LNCaP clone FGC (cell line): ENCODE measurements around the gene RILP.

Source experiments
- DNase-seq: peaks from one replicate; pipeline ENCODE4 v3.0.0-alpha.2; 2011; ENCODE audit warnings: low read depth
- H3K4me3 ChIP-seq: 2 replicates; pipeline ENCODE4 v1.5.1; 2011; ENCODE audit warnings: mild to moderate bottlenecking, low read depth, low read length, control low read depth
- TF ChIP-seq, protein P1 (sequence below): IDR thresholded peaks from 2 replicates; pipeline ENCODE4 v1.5.1; 2012; ENCODE audit warnings: mild to moderate bottlenecking; ENCODE audit not compliant: control insufficient read depth, insufficient read depth; ENCODE audit errors: extremely low read depth

The RILP gene

DNA sequence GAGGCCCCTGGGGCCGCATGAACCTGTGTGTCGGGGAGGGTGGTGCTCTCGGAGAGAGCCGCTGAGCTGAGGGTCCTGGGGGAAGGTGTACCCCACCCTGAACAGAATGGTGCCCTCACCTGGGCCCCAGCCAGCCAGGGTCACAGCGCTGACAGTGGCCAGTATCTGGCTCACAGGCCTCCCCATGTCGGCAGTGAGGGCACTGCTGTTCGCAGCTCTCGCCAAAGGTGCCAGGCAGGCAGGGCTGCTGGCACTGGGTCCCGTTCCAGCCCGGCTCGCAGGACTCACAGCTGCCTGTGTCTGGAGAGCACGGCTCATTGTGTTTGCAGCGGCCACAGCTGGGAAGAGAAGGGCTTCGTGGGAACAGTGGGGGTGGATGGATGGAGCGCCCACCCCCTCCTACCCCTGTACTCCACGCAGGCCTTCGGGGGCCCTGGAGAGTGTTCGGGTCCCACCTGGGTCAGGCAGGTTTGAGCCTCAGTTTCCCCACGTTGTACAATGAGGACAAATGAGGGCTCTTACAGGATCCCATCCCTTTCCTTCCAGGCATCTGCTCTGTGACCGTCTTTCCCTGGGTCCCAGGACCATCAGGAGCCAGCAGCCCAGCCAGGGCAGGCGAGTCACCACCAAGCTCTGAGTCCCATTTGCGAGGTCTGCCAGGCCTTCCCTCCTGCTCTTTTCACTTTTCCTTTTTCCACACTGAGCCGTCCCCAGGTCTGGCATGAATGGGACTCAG, 9.2 kb downstream of the RILP start:
- DNase-seq, result no peak
- TF ChIP-seq, protein P1, sequence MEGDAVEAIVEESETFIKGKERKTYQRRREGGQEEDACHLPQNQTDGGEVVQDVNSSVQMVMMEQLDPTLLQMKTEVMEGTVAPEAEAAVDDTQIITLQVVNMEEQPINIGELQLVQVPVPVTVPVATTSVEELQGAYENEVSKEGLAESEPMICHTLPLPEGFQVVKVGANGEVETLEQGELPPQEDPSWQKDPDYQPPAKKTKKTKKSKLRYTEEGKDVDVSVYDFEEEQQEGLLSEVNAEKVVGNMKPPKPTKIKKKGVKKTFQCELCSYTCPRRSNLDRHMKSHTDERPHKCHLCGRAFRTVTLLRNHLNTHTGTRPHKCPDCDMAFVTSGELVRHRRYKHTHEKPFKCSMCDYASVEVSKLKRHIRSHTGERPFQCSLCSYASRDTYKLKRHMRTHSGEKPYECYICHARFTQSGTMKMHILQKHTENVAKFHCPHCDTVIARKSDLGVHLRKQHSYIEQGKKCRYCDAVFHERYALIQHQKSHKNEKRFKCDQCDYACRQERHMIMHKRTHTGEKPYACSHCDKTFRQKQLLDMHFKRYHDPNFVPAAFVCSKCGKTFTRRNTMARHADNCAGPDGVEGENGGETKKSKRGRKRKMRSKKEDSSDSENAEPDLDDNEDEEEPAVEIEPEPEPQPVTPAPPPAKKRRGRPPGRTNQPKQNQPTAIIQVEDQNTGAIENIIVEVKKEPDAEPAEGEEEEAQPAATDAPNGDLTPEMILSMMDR, result no peak
- H3K4me3 ChIP-seq, result no peak overlapping the region

DNA sequence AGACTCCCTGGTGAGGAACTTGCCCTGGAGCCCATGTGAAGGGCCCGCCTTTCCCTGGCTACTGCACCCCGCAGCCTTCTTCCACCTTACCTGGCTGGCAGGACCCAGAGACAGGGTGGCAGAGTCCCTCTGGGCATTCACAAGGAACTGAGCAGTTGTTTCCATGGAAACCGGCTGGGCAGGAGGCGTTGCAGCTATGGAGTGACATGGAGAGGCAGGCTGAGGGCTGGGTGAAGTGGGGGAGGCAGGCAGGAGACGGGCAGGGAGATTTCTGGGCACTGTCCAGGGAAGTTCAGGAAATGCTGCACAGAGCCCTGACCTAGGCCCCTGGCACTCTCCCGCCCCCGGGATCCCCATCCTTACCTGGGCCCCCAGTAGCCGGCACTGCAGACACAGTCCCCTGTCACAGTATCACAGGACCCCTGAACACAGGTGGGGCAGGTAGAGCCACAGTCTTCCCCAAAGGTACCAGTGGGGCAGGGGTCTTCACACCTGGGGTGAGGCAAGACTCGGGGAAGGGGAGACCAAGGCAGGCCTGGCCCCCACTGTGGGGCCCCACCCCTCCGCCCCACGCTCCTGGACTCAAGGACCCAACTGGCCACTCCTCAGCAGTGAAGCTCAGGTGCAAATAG, 10.0 kb downstream of the RILP start:
- TF ChIP-seq, protein P1, result no peak
- H3K4me3 ChIP-seq, result no peak overlapping the region
- no peak for DNase-seq

DNA sequence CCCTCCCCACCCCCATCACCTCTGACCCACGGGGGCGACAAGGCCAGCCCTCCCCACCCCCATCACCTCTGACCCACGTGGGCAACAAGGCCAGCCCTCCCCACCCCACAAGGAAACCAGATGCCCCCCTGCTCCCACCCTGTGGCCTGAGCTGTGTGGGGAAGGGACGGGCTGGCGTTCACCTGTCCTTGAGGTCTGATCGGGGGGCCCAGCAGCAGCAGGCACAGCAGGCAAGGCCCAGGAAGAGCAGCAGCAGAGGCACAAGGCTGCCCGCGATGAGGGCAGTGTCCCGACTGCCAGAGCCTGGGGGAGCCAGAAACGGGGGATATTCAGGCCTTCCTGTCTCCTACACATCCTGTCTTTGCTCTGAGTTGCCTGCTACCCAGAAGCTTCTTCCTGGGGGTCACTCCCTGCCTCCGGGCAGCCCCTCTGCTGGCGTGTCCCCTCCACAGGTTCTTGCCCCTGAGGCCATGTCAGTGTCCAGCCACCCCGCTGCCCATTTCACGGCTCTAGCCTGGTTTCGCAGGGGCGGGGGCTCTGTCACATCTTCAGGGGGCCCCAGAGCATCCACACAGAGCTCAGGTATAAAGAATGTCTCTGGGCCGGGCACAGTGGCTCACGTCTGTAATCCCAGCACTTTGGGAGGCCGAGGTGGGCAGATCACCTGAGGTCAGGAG, 10.9 kb downstream of the RILP start:
- no peak for DNase-seq
- H3K4me3 ChIP-seq, result no peak overlapping the region
- TF ChIP-seq, protein P1, result no peak

DNA sequence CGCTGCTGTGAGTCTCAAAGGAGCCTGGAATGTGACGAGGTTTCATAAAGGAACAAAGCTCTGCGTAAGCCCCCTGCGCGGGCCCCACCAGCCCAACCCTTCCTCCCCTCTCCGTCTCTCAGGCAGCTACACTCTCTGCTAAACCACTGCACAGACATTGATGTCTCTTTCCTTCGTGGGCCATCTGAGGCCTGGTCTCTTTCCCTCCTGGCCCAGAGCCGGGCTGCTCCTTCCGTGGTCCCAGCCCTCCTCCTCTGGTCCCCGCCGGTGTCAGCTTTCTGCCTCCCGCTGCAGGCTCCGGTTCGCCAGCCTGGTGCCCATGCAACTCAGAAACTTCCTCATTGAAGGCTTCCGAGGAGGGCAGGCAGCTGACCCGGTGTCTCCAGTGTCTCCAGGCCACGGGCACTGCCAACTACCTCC, 11.5 kb downstream of the RILP start:
- TF ChIP-seq, protein P1, result no peak
- DNase-seq, result no peak
- no peak overlapping the region for H3K4me3 ChIP-seq

DNA sequence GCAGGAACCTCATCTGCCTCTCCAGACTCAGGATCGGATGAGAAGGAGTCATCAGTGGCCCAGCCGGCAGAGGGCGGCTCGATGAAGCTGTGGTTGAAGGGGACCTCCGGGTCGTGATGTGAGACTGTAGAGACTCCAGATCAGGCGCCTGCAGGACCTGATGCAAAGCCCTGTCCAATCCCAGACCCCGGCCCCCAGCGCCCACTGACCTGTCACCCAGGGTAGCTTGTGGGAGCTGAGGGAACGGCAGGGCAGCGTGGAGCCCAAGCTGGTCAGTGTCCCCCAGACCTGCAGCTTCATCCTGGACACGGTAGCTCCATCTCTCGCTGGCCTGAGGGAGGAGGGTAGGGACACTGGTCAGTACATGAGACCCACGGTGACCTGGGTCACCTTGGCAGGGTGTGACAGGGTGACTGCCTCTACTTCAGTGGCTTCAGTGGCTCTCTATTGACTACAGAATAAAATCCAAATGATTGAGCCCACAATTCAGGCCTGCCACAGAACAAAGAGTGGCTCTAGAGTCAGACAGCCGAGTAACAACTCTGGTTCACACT, 12.9 kb downstream of the RILP start:
- TF ChIP-seq, protein P1, result no peak
- DNase-seq, result no peak
- H3K4me3 ChIP-seq, result no peak overlapping the region

DNA sequence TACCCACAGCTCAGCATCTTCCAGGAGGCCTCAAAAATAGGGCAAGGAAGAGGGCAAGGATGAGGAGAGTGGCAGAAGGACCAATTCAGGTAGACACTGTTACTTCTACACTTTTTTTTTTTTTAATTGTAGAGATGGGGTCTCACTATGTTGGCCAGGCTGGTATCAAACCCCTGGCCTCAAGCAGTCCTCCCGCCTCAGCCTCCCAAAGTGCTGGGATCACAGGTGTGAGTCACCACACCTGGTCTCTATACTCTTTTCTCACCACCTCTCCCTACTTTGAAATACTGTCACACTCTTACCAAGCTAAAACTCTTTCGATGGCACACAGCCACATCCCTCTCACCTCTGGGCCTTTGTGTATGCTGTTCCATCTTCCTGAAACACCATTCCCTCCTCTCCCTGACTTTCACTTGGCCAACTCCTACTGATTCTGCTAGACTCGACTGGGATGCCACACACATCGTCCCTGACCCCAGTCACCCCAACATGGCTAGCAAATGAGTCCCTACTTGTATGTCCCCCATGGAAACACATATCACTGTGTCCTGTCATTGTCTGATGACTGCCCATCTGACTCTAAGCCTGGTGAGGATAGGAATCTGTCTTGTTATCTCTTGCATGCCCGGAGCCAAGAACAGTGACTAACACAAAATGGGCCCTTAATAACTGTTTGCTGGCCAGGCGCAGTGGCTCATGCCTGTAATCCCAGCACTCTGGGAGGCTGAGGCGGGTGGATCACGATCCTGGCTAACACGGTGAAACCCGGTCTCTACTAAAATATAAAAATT, 13.8 kb downstream of the RILP start:
- no peak for DNase-seq
- TF ChIP-seq, protein P1, result no peak
- H3K4me3 ChIP-seq, result no peak overlapping the region
